Measurements from ENCODE around the gene ASIC4. TPM values are rescaled to one million over a fixed set of nuclear protein-coding genes. Genes with fewer than 3 reads are reported as not detected.

Gene ASIC4
- polyA plus RNA-seq, 1 experiment, result not detected

GRCh38 chr2:219551441-219552381, 37.4 kb downstream of the ASIC4 start:
- TF ChIP-seq, protein P1, sequence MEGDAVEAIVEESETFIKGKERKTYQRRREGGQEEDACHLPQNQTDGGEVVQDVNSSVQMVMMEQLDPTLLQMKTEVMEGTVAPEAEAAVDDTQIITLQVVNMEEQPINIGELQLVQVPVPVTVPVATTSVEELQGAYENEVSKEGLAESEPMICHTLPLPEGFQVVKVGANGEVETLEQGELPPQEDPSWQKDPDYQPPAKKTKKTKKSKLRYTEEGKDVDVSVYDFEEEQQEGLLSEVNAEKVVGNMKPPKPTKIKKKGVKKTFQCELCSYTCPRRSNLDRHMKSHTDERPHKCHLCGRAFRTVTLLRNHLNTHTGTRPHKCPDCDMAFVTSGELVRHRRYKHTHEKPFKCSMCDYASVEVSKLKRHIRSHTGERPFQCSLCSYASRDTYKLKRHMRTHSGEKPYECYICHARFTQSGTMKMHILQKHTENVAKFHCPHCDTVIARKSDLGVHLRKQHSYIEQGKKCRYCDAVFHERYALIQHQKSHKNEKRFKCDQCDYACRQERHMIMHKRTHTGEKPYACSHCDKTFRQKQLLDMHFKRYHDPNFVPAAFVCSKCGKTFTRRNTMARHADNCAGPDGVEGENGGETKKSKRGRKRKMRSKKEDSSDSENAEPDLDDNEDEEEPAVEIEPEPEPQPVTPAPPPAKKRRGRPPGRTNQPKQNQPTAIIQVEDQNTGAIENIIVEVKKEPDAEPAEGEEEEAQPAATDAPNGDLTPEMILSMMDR (IDR thresholded peaks at IDR 0.05; ENCODE audit: low read depth, low read length), result no peak
- H3K4me3 ChIP-seq (ENCODE audit: low read depth, low read length), result peak overlapping the region; percentile 69
- H3K27ac ChIP-seq (ENCODE audit: low read depth, low read length), result no peak overlapping the region
- no peak for DNase-seq (ENCODE audit: low read depth, low spot score)
- POLR2A ChIA-PET, result interaction anchor here (0.6 to 1.6 kb wide), 7 partner anchors 8 to 1930 kb away, joined by 3 to 7 read pairs (median 3); partner anchors contain the start of genes CHPF, OBSL1 and TMEM198
- peaks cover 4% of the 10 kb centered on the region for H3K27me3 ChIP-seq (ENCODE audit: control insufficient read depth, insufficient read depth, low read length)
- H3K9me3 ChIP-seq (ENCODE audit: control insufficient read depth, insufficient read depth, low read length), result no peaks in the 10 kb centered on the region; the same call in 1 of the 2 replicates
- CTCF ChIA-PET, result interaction anchor here (0.6 to 2.4 kb wide), 3 partner anchors 9 to 149 kb away, joined by 4 to 17 read pairs (median 4); no protein-coding TSS in a partner anchor

DNA sequence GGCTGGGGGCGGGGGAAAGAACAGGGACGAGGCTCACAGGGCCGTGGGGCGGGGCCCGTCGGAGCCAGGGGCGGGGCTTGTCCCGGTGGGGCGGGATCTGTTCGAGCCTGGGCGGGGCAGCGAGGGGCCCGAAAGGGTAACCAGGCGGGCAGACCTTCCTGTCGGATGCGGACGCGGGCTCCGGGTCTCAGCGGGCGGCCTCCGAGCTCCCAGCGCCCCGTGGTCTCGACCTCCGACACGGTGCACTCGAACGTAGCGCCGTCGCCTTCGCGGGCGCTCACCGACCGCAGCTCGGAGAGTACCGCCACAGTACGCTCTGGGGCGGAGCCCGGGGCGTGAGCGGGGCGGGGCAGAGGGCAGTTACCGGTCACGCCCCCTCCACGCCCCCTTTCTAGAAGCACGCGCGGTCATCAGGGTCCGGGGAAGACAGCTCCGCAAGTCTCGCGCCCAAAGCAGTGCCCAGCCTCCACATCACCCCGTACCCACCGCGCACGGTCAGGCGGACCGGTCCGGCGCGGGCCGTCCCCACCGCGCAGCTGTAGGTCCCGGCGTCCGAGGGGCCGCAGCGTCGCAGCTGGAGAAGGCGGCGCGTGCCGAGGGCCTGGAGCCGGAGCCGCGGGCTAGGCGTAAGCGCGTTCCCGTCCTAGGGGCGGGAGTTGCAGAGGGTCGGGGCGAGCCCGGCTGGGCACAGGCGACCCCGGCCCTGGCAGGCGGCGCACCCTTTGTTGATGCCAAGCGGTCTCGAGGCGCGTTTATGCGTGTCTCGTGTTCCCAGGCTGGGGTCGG, 38.3 kb downstream of the ASIC4 start:
- CTCF ChIA-PET, result interaction anchor here (1.6 to 2.4 kb wide), 3 partner anchors 8 to 150 kb away, joined by 4 to 17 read pairs (median 5); no protein-coding TSS in a partner anchor
- DNase-seq (ENCODE audit: low read depth, low spot score), result peak; percentile 37
- Histone ChIP-seq H3K9me3 (ENCODE audit: control insufficient read depth, insufficient read depth, low read length) (no peaks in the 10 kb centered on the region; the same call in 1 of the 2 replicates), H3K27ac (ENCODE audit: low read depth, low read length) (no peak overlapping the region), H3K4me3 (ENCODE audit: low read depth, low read length) (peak overlapping the region; percentile 69), H3K27me3 (ENCODE audit: control insufficient read depth, insufficient read depth, low read length) (peaks cover 4% of the 10 kb centered on the region)
- TF ChIP-seq, protein P1 (IDR thresholded peaks at IDR 0.05; ENCODE audit: low read depth, low read length), result no peak
- POLR2A ChIA-PET, result interaction anchor here (0.6 to 1.6 kb wide), 5 partner anchors 8 to 19 kb away, joined by 3 to 7 read pairs (median 3); partner anchors contain the start of genes CHPF, OBSL1 and TMEM198

- ChIA-PET CTCF (interaction anchor here (1.6 kb wide), 2 partner anchors 12 to 151 kb away, joined by 4 to 5 read pairs; no protein-coding TSS in a partner anchor), POLR2A (interaction anchor here (1.1 to 1.6 kb wide), 3 partner anchors 8 to 9 kb away, joined by 3 to 7 read pairs (median 4); partner anchors contain the start of genes CHPF and TMEM198)
- no peak overlapping the region for H3K27ac ChIP-seq (ENCODE audit: low read depth, low read length)
- TF ChIP-seq, protein P1 (IDR thresholded peaks at IDR 0.05; ENCODE audit: low read depth, low read length), result no peak
- H3K4me3 ChIP-seq (ENCODE audit: low read depth, low read length), result peak overlapping the region; percentile 69
- no peaks in the 10 kb centered on the region; the same call in 1 of the 2 replicates for H3K9me3 ChIP-seq (ENCODE audit: control insufficient read depth, insufficient read depth, low read length)
- peaks cover 8% of the 10 kb centered on the region for H3K27me3 ChIP-seq (ENCODE audit: control insufficient read depth, insufficient read depth, low read length)
- DNase-seq (ENCODE audit: low read depth, low spot score), result no peak
Measured at GRCh38 chr2:219553168-219553417, 38.8 kb downstream of the ASIC4 start.

GRCh38 chr2:219553463-219553963, 39.2 kb downstream of the ASIC4 start:
- POLR2A ChIA-PET, result interaction anchor here (0.5 kb wide), 1 partner anchor 16 kb away, joined by 8 read pairs; no protein-coding TSS in a partner anchor

More at GRCh38 chr2:219553463-219553963, 39.2 kb downstream of the ASIC4 start:
- DNase-seq (ENCODE audit: low read depth, low spot score), result no peak
- Histone ChIP-seq H3K27ac (ENCODE audit: low read depth, low read length) (no peak overlapping the region), H3K4me3 (ENCODE audit: low read depth, low read length) (no peak overlapping the region), H3K9me3 (ENCODE audit: control insufficient read depth, insufficient read depth, low read length) (no peaks in the 10 kb centered on the region; the same call in 1 of the 2 replicates), H3K27me3 (ENCODE audit: control insufficient read depth, insufficient read depth, low read length) (peaks cover 9% of the 10 kb centered on the region)
- CTCF ChIA-PET, result interaction anchor here (1.6 kb wide), 1 partner anchor 12 kb away, joined by 5 read pairs; no protein-coding TSS in a partner anchor
- TF ChIP-seq, protein P1 (IDR thresholded peaks at IDR 0.05; ENCODE audit: low read depth, low read length), result no peak

Data from AG04450 (cell line).